ENCODE results near the gene FADS1.

DNA sequence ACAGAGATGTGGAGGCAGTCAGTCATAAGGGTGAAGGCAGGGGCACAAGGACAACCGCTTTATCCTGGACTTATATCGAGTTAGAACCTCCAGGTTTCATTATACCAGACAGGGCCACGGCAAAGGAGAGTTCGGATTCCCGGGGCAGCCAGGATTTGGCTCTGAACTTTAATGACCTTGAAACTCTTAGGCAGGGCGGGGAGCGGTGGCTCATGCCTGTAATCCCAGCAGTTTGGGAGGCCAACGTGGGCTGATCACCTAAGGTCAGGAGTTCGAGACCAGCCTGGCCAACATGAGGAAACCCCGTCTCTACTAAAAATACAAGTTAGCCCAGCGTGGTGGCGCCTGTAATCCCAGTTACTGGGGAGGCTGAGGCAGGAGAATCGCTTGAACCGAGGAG, 65.4 kb downstream of the FADS1 start:
- TF ChIP-seq CTCF (conservative IDR thresholded peaks at IDR 0.05; ENCODE audit: low read length) (no peak), EZH2phosphoT487 (IDR thresholded peaks at IDR 0.05; ENCODE audit: borderline replicate concordance, low read depth, low read length) (no peak)

All from OCI-LY7 (cell line).